ENCODE results near the gene SIX3.

Gene SIX3

GRCh38 chr2:44942304-44943030 is 965 bp downstream of the SIX3 start:
- peak in 1 of 51 donors; percentile 60 for DNase-seq

DNA sequence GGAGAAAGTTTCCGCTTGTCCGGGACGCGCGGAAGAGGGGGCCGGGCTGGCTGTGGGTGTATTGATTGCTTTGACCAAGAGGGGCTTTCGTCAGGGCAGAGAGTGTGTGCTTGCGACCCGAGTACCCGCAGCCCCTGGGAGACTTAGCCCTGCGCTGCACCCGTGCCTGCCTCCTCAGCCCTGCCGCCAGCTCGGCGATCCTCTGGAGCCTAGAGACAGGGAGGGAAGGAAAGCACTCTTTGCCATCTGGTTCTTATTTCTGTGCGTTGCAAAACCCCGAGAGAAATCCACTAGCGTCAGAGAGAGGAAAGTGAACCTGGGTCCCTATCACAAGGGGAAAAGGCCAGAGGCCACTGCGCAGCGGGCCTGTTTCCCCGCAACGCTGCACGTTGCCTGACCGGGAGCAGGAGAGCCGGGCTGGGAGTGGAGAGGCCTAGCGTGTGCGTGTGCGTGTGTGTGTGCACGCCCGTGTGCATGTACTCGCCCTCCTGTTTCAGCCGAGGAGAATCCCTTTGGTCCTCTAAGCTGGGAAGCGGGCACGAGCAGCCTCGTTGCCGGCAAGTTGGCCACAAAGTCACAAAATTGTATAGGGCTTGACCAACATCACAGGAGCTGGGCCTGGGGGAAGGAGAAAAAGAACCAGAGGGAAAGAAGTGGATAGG is 1.7 kb downstream of the SIX3 start:
- no peak for DNase-seq

- peak in 1 of 51 donors; percentile 66 for DNase-seq
These were observed 2.2 kb downstream of the SIX3 start for GRCh38 chr2:44943693-44944101.

GRCh38 chr2:44944102-44944951 is 2.8 kb downstream of the SIX3 start:
- DNase-seq: peak in 2 of 51 donors; percentile 29 to 66

DNA sequence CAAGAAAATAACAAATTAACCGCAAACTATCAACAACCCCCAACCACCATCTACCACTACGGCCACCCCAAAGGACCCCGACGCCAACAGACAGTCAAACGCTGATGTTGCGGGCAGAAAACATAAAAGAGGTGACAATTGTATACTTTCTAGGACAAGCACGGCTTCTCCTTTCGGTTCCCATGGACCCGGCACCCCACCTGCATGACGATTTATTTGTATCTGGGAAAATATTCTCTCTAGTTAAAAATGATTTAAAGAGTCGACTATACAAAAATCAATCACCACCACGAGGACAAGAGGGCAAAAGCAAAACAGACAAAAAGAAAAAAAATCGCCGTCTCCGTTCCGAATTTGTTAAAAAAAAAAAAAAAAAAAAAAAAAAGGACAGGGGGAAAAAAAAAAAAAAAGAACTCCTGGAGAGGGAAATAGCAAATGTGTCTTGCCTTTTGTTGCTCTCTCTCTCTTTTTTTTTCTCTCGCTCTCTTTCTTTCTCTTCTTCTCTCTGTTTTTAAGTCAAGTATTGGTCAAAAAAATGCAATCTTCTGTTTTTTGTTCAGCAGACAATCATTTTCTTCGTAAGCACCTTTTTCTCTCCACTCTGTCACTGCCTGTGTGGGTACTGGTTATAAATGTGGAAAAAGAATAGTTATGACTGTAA is 3.6 kb downstream of the SIX3 start:
- DNase-seq: no peak

GRCh38 chr2:44945676-44946371 is 4.3 kb downstream of the SIX3 start:
- peak in 1 of 51 donors; percentile 27 for DNase-seq

DNA sequence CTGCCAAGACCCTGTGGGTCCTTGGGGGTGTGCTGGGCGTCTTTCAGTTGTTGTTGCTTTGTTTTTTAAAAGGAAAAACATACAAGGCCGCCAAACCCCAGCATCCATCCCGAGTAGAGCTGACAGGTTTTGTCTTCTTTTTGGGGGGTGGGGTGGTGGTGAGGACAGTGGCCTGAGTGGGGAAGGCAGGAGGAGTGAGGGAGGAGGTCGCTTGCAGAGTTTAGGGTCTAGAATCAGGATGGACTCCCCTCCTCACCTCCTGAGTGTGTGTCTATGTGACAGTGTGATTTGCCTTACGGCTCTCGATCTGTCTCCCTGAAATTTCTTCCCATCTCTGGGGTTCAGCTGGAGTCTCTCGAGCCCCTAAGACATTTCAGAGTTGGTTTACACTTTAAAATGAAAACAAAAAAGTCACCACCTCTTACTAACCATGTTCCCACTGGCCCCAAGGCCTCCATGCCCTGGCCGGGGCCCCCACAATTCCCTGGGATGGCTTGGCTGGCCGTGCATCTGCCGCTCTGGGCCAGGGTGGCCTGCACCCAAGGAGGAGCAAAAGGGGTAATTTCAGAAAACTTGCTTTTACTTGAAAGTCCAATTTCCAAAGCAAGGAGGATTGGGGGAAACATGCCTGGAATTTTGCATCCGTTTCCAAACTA is 5.0 kb downstream of the SIX3 start:
- no peak for DNase-seq

GRCh38 chr2:44947028-44947375 is 5.5 kb downstream of the SIX3 start:
- DNase-seq: no peak

DNA sequence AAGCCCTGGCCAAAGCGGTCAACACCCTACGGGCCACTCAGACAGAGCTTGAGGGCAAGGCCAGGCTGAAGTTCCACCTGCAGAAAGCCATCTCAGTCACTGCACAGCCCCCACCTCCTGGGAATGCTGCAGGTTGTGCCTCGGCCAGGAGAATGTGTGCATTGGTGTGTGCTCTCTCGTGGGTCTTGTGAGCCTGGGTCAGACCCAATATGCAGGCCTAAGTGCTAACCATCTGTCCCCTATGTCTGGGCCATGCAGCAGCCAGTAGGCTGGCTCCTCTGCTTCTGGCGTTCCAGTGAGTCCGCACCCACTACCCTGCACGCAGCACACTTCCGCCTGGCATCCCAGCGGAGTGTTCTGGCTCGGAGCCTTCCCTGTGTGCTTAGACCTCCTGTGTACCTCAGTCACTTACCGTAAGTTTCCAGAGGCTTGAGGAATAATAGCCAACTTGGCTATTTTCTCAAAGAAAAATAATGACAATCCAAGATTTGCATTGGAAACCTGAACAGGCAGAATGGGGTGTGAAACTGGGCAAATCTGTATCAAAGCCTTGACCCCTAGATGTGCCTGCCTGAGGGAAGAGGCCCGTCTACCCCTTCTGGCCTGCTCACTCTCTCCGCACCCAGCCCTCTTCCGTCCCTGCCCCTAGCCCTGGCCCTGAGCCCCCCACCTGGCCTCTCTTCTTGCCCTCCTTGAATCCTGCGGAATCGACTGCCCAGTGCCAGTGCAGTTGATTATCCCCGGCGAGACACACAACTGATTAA is 7.2 kb downstream of the SIX3 start:
- no peak for DNase-seq

GRCh38 chr2:44949329-44950151 is 8.0 kb downstream of the SIX3 start:
- DNase-seq: peak in 27 of 51 donors; percentile 12 to 73 (median 59)

DNA sequence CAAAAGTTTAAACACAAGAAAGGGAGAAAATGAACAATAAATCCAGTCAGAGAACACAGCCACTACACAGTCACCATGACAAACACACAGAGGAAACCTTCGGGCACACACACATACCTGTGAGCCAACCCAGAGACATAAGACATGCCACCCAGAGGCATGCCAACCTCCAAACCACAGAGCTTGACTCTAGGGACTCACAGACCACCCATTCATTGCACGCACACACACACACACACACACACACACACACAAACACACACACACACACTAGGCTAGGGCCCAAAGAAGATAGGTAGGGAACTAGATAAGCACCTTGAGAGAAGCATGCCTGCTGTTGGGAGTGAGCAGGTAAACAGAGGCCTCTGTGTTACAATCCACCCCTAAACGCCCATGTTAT is 9.1 kb downstream of the SIX3 start:
- DNase-seq: peak in 1 of 51 donors; percentile 31

DNA sequence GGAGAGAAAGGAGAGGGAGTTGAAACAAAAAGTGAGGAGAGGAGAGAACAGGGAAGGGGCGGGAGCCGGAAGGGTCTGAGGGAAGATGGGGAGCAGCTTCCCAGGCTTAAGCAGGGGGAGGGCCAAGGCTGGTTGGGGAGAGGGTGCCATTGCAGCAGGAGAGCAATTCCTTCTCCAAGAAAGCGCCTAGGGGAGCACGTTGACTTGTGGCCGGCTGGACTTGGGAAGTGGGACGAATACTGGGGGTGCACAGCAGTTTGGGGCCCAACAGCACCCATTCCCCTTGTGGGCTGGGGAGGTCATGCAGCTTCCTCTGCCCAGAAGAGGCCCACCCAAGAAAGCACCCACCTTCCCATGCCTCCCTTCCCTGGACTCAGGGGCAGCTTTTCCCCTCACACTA is 9.6 kb downstream of the SIX3 start:
- no peak for DNase-seq

- peak in 1 of 51 donors; percentile 43 for DNase-seq
These were observed 10.2 kb downstream of the SIX3 start for GRCh38 chr2:44951714-44952113.

GRCh38 chr2:44952143-44952805 is 10.8 kb downstream of the SIX3 start:
- DNase-seq: peak in 24 of 51 donors; percentile 12 to 70 (median 49)

DNA sequence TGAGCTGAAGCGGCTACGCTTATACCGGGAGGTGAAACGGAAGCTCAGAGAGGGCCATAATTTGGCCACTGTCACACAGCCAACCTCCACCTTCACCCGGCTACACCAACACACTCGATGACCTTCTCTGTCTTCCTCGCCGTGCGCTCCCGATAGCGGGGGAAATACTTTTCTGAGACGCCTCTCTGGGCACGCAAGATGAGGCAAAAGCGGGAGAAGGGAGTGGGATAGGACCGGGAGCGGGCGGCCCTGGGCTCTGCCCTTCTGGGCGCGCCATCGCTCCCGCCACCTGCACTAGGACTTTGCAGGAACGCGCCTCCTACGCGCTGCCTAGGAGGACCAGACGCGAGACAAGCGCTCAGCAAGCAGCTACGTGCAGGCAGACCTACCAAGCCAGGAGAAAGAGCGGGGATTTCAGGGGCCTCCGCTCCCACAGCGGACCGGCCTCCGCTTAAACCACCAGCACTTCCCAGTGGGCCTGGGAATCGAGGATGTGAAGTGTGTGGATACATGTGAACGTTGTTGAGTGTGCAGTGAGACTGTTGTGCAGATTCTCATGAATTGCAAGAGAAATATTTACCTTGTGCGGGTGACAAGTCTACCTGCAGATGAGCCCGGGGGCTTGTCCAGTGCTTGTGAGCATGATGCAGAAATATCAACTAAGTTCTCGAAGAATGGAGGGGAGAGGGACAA is 11.4 kb downstream of the SIX3 start:
- no peak for DNase-seq

DNA sequence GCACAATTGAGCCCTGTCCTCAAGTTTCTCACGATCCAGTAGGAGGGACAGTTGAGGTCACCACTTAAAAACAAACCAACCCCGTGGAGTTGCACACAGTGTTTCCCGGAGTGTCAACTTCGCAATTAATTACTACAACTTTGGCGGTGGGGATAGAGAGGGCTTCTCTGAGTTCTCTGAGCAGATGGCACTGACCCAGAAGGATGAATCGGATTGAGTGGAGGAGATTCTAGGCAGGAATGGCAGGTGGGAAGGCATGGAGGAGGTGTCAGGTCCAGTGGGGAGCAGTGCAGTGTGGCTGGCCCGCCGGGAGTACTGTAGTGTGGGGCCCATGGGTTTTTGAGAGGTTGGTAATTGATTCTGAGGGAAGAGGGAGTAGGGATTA is 12.0 kb downstream of the SIX3 start:
- DNase-seq: no peak

DNA sequence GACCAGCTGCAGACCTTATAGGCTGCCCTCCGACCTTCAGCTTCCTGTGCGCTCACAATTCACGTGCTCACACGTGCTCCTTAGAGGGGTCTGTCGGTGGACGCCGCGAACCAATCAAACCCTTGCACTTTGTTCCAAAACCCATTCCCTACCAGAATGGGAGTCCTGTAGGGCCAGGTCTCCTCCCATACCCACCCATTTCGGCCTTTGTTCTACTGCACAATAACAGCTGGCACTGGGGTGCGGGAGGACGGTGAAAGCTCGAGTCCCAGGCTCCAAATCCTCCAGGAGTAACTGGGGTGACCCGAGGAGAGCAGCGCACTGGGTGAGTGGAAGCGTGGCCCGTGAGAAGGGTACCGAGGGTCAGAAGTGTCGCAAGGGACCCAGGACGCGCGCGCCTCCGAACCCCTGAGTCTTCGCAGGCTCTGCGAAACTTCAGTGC is 13.0 kb downstream of the SIX3 start:
- DNase-seq: no peak
